RWPE1 (cell line): Measurements from ENCODE around the gene SKA2.
"Not testable (repeated sequence)": the region's sequence is repeated elsewhere in the genome, so short reads cannot be mapped to it uniquely, and the experiment has no call there.

ENCODE experiments used
- CTCF ChIA-PET: fragments of 350-600 bp; sonication (Branson Sonifier 250); formaldehyde crosslinking; extraction: SDS; loops from one replicate; lab custom pipeline; 2021; lab: Yijun Ruan, JAX
- POLR2A ChIA-PET: fragments of 400-600 bp; formaldehyde crosslinking; extraction: SDS; loops from one replicate; lab custom pipeline; 2020; ENCODE audit warnings: antibody characterized with exemption; ENCODE audit not compliant: low non-redundant PET; lab: Yijun Ruan, JAX
- DNase-seq: peaks from one replicate; pipeline ENCODE4 v3.0.0; 2012; ENCODE audit warnings: low spot score
- H3K27ac ChIP-seq: fragments of 450-650 bp; 2 replicates; pipeline ENCODE4 v1.5.1; 2017
- TF ChIP-seq, protein P1 (sequence below): fragments of 450-650 bp; conservative IDR thresholded peaks from 2 replicates; pipeline ENCODE4 v1.5.1; 2017; ENCODE audit warnings: low read depth, mild to moderate bottlenecking

SKA2 gene

GRCh38 chr17:59145571-59146096, 9.4 kb downstream of the SKA2 start:
- TF ChIP-seq, protein P1, sequence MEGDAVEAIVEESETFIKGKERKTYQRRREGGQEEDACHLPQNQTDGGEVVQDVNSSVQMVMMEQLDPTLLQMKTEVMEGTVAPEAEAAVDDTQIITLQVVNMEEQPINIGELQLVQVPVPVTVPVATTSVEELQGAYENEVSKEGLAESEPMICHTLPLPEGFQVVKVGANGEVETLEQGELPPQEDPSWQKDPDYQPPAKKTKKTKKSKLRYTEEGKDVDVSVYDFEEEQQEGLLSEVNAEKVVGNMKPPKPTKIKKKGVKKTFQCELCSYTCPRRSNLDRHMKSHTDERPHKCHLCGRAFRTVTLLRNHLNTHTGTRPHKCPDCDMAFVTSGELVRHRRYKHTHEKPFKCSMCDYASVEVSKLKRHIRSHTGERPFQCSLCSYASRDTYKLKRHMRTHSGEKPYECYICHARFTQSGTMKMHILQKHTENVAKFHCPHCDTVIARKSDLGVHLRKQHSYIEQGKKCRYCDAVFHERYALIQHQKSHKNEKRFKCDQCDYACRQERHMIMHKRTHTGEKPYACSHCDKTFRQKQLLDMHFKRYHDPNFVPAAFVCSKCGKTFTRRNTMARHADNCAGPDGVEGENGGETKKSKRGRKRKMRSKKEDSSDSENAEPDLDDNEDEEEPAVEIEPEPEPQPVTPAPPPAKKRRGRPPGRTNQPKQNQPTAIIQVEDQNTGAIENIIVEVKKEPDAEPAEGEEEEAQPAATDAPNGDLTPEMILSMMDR: no peak
- DNase-seq: no peak
- POLR2A ChIA-PET: interaction anchor here (0.7 kb wide), 1 partner anchor 8 kb away, joined by 3 read pairs; no protein-coding TSS in a partner anchor
- CTCF ChIA-PET: interaction anchor here (0.5 kb wide), 1 partner anchor 9 kb away, joined by 3 read pairs; no protein-coding TSS in a partner anchor
- no peak overlapping the region for H3K27ac ChIP-seq

- CTCF ChIA-PET: interaction anchor here (0.6 kb wide), 1 partner anchor 925 kb away, joined by 4 read pairs; no protein-coding TSS in a partner anchor
- POLR2A ChIA-PET: no interaction called here
- TF ChIP-seq, protein P1: no peak
Measured at GRCh38 chr17:59141860-59142259, 13.1 kb downstream of the SKA2 start.

DNA sequence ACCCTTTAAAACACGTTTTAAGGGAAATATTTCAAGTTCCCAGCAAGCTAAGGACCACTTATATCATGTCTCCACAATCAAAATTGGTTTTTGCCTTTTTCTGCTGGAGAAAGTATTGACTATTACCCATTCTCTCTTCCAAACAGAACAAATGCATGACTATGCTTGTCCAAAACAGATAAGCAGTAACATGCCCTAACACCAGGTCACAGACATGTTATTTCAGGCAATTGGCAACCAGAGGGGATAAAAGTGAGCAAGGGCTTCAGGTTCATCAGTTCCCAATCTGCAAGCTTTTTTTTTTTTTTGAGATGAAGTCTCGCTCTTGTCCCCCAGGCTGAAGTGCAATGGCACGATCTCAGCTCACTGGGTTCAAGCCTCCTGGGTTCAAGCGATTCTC, 15.0 kb downstream of the SKA2 start:
- DNase-seq: peak; percentile 45
- H3K27ac ChIP-seq: peak overlapping the region; percentile 88
- TF ChIP-seq, protein P1: no peak
- ChIA-PET CTCF (no interaction called here), POLR2A (no interaction called here)

More at GRCh38 chr17:59141860-59142259, 13.1 kb downstream of the SKA2 start:
- DNase-seq: no peak
- H3K27ac ChIP-seq: peak overlapping the region; percentile 52

DNA sequence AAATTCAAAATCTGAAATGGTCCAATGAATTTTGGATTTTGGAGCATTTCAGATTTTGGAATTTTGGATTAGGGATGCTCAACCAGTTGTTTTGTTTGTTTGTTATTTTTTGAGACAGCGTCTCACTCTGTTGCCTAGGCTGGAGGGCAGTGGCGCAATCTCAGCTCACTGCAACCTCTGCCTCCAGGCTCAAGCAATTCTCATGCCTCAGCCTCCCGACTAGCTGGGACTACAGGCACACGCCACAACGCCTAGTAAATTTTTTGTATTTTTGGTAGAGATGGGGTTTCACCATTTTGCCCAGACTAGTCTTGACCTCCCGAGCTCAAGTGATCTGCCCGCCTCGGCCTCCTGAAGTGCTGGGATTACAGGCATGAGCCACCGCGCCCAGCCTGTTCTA, 16.6 kb downstream of the SKA2 start:
- CTCF ChIA-PET, DNase-seq, POLR2A ChIA-PET: not testable (repeated sequence)
- H3K27ac ChIP-seq: peak overlapping the region; percentile 60

- DNase-seq: no peak
- CTCF ChIA-PET: interaction anchor here (0.6 kb wide), 1 partner anchor 58 kb away, joined by 6 read pairs; no protein-coding TSS in a partner anchor
- POLR2A ChIA-PET: no interaction called here
- no peak overlapping the region for H3K27ac ChIP-seq
- TF ChIP-seq, protein P1: no peak
Measured at GRCh38 chr17:59131131-59131530, 23.9 kb downstream of the SKA2 start.

DNA sequence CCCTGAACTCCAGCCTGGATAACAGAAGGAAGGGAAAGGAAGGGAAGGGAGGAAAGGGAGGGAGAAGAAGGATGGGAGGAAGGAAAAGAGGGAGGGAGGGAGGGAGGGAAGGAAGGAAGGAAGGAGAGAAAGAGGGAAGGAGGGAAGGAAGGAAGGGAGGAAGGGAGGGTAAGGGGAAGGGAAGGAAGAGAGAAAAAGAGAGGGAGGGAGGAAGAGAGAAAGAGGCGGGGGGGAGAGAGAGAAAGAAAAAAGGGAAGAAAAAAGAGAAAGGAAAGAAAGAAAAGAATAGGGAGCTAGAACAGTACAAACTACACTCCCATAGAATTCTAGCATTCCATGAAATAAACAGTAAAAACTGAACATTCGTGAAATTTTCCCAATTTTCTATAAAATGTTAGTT, 25.2 kb downstream of the SKA2 start:
- CTCF ChIA-PET: no interaction called here
- no peak overlapping the region for H3K27ac ChIP-seq
- TF ChIP-seq, protein P1: no peak
- DNase-seq: no peak
- POLR2A ChIA-PET: no interaction called here

DNA sequence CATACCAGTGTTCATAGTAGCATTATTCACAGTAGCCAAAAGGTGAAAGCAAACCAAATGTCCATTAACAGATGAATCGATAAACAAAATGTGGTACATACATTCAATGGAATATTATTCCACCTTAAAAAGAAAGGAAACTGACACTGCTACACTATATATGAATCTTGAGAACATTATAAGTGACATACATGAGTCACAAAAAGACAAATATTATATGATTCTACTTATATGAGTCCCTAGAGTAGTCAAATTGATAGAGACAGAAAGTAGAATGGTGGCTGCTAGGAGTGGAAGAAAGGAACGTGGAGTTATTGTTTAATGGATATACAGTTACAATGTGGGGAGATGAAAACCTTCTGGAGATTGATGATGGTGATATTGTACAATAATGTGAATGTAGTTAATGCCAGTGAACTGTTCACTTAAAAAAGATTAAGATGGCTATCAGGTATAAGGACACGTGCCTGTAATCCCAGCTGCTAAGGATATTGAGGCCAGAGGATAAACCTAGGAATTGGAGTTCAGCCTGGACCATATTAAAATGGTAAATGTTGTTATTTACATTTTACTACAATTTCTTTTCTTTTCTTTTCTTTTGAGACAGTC, 28.1 kb downstream of the SKA2 start:
- TF ChIP-seq, protein P1: no peak
- POLR2A ChIA-PET: no interaction called here
- CTCF ChIA-PET: no interaction called here
- no peak overlapping the region for H3K27ac ChIP-seq
- DNase-seq: no peak
